ENCODE results near the gene ZFP92. TPM values are rescaled to one million over a fixed set of nuclear protein-coding genes. Genes with fewer than 3 reads are reported as not detected.
"Not testable (repeated sequence)": the region's sequence is repeated elsewhere in the genome, so short reads cannot be mapped to it uniquely, and the experiment has no call there.

ZFP92 gene
- total RNA-seq, 1 donor from 2014 or later = 1.9 TPM

DNA sequence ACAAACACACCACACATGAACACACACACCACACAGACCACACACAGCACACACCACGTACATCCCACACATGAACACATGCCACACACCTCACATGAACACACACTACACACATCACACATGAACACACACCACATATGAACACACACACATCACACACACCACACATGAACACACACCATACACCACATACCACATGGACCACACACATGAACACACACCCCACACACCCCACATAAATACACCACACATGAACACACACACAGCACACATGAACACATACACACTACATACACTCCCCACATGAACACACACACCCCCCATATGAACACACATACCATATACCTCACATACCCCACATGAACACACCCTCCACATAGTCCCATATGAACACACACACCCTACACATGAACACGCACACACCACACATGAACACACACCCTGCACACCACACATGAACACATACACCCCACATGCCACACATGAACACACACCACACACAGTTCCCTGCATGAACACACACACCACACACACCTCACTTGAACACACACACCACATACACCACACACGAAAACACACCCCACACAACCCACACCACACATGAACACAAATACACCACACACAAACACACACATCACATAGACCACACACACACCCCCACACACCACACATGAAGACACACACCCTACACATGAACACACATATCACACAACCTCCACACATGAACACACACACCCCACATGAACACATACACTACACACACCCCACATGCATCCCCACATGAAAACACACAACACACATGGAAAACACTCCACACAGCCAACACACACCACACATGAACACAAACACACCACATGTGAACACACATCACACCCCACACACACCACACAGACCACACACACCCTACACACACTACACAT is 28.4 kb upstream of the ZFP92 start:
- Histone ChIP-seq H3K36me3 (ENCODE audit: control insufficient read depth, insufficient read depth, low read length) (no peaks in the 10 kb centered on the region), H3K4me3 (ENCODE audit: low read depth, low read length) (no peak overlapping the region), H3K27me3 (ENCODE audit: control insufficient read depth, insufficient read depth, low read length) (no peaks in the 10 kb centered on the region)
- TF ChIP-seq, protein P1, sequence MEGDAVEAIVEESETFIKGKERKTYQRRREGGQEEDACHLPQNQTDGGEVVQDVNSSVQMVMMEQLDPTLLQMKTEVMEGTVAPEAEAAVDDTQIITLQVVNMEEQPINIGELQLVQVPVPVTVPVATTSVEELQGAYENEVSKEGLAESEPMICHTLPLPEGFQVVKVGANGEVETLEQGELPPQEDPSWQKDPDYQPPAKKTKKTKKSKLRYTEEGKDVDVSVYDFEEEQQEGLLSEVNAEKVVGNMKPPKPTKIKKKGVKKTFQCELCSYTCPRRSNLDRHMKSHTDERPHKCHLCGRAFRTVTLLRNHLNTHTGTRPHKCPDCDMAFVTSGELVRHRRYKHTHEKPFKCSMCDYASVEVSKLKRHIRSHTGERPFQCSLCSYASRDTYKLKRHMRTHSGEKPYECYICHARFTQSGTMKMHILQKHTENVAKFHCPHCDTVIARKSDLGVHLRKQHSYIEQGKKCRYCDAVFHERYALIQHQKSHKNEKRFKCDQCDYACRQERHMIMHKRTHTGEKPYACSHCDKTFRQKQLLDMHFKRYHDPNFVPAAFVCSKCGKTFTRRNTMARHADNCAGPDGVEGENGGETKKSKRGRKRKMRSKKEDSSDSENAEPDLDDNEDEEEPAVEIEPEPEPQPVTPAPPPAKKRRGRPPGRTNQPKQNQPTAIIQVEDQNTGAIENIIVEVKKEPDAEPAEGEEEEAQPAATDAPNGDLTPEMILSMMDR (IDR thresholded peaks at IDR 0.05; ENCODE audit: insufficient read depth, low read length, poor library complexity, severe bottlenecking) = no peak
- no peak for DNase-seq (ENCODE audit: low read depth)

DNA sequence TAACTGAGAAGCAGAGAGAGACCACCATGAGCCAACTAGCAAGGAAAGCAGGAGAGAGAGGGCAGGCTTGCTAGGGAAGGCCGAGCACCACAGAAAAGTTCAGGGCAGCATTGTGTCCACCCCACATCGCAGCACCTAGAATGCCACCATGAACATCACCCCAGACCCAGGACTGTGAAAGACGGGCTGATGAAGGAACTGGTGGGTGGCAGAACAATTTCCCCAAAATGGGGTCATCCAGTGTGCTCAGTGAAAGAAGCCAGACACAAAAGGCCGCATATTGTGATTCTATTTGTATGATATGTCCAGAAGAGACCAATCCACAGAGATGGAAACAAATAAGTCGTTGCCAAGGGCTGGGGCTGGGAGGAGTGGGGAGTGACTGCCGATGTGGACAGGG is 26.9 kb upstream of the ZFP92 start:
- no peak for DNase-seq (ENCODE audit: low read depth)
- no peaks in the 10 kb centered on the region for H3K36me3 ChIP-seq (ENCODE audit: control insufficient read depth, insufficient read depth, low read length)

DNA sequence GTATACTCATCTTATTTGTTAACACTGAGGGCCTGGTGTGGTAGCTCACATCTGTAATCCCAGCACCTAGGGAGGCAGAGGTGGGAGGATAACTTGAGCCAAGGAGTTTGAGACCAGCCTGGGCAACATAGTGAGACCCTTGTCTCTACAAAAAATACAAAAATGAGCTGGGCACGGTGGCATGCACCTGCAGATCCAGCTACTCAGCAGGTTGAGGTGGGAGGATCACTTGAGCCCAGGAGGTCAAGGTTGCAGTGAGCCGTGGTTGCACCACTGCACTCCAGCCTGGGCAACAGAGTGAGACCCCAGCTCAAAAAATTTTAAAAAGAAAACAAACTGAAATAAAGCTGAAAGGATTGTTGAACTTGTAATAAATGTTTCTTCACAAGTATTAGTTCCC is 26.3 kb upstream of the ZFP92 start:
- not testable (repeated sequence) for DNase-seq (ENCODE audit: low read depth); H3K4me3 ChIP-seq (ENCODE audit: low read depth, low read length); H3K36me3 ChIP-seq (ENCODE audit: control insufficient read depth, insufficient read depth, low read length); H3K27me3 ChIP-seq (ENCODE audit: control insufficient read depth, insufficient read depth, low read length)

More for the DNA sequence above, 26.9 kb upstream of the ZFP92 start:
- TF ChIP-seq, protein P1 (IDR thresholded peaks at IDR 0.05; ENCODE audit: insufficient read depth, low read length, poor library complexity, severe bottlenecking) = no peak
- Histone ChIP-seq H3K4me3 (ENCODE audit: low read depth, low read length) (no peak overlapping the region), H3K27me3 (ENCODE audit: control insufficient read depth, insufficient read depth, low read length) (no peaks in the 10 kb centered on the region)

DNA sequence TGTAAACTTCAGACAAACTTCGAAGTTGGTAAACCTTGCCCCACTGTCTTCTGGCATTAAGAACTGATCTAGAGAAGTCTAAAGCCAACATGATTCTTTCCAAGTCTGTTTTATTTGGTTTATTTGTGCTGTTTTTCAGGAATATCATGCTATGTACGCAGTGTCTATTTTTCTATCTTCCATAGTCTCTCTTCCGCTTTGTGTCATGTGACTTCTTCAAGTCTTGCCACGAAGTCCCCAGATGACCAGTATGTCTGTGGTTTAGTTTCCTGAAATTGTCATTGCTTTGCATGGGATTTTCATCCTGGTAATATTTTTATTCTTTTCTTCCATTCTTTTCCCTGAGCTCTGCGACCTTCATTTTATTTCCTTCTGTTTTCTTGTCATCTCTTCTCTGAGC is 25.2 kb upstream of the ZFP92 start:
- DNase-seq (ENCODE audit: low read depth) = no peak
- TF ChIP-seq, protein P1 (IDR thresholded peaks at IDR 0.05; ENCODE audit: insufficient read depth, low read length, poor library complexity, severe bottlenecking) = no peak
- Histone ChIP-seq H3K36me3 (ENCODE audit: control insufficient read depth, insufficient read depth, low read length) (no peaks in the 10 kb centered on the region), H3K27me3 (ENCODE audit: control insufficient read depth, insufficient read depth, low read length) (no peaks in the 10 kb centered on the region), H3K4me3 (ENCODE audit: low read depth, low read length) (no peak overlapping the region)

DNA sequence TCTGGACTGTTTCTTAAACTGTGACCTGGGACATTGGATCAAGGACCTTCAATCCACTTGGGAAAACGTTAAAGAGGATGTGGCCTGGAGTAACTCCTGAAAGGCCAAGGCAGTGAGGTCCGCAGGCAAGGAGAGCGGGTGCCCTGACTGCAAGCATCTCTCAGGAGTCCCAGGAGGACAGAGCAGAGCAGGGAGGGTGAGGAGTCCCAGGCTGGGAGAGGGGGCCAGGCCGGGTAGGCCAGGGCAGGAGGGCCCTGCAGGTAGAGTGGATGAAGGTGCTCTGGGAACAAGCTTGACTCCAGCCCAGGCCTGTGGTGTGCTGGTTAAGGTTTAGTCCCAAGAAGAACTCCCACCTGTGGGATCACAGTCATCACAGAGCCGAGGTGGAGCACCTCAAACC is 23.9 kb upstream of the ZFP92 start:
- TF ChIP-seq, protein P1 (IDR thresholded peaks at IDR 0.05; ENCODE audit: insufficient read depth, low read length, poor library complexity, severe bottlenecking) = no peak
- no peaks in the 10 kb centered on the region for H3K27me3 ChIP-seq (ENCODE audit: control insufficient read depth, insufficient read depth, low read length)
- DNase-seq (ENCODE audit: low read depth) = no peak

DNA sequence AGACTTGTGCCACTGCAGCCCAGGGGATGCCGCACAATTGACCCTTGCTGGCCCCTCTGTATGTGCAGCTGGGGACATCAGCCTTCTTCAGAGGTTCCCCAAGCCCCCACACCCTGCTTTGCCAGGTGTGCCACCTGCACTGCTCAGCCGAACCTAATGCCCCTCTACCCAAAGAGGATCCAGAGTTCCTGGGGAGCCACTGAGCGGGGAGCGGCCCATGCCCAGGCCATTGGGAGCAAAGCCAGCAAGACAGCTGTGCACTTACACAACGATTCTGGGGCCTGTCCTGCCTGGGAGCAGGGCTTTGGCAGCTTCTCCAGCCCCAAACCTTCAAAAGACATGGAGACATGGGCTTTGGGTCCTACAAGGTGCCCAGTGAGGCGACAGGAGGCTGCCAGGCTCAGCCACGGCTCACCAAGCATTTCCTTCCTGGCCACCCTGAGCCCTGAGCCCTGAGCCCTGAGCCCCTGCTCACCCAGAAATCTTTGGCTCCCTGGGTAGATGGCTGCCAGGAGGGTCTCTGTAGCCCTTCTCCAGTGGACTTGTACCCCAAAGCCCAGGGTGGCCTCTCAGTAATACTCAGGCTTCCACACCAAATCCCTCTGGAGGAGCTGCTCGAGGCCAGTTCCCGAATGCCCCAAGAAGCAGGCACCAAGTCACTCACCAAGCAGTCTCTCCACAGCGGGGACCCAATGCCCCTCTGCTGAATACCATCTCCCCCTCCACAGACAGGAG is 23.1 kb upstream of the ZFP92 start:
- DNase-seq (ENCODE audit: low read depth) = no peak
- TF ChIP-seq, protein P1 (IDR thresholded peaks at IDR 0.05; ENCODE audit: insufficient read depth, low read length, poor library complexity, severe bottlenecking) = no peak
- Histone ChIP-seq H3K36me3 (ENCODE audit: control insufficient read depth, insufficient read depth, low read length) (no peaks in the 10 kb centered on the region), H3K4me3 (ENCODE audit: low read depth, low read length) (no peak overlapping the region), H3K27me3 (ENCODE audit: control insufficient read depth, insufficient read depth, low read length) (no peaks in the 10 kb centered on the region)

More for the DNA sequence above, 23.9 kb upstream of the ZFP92 start:
- H3K4me3 ChIP-seq (ENCODE audit: low read depth, low read length) = no peak overlapping the region
- no peaks in the 10 kb centered on the region for H3K36me3 ChIP-seq (ENCODE audit: control insufficient read depth, insufficient read depth, low read length)

All from kidney epithelial cell (primary cell).